Measurements from ENCODE around the gene KRTAP5-1. TPM values are rescaled to one million over a fixed set of nuclear protein-coding genes. Genes with fewer than 3 reads are reported as not detected.
A peak's percentile ranks its signal among the peaks of the same experiment; 100 is the strongest.

The KRTAP5-1 gene
- polyA plus RNA-seq, 2 of the 4 experiments (the other 2 are of a cell fraction) = not detected

DNA sequence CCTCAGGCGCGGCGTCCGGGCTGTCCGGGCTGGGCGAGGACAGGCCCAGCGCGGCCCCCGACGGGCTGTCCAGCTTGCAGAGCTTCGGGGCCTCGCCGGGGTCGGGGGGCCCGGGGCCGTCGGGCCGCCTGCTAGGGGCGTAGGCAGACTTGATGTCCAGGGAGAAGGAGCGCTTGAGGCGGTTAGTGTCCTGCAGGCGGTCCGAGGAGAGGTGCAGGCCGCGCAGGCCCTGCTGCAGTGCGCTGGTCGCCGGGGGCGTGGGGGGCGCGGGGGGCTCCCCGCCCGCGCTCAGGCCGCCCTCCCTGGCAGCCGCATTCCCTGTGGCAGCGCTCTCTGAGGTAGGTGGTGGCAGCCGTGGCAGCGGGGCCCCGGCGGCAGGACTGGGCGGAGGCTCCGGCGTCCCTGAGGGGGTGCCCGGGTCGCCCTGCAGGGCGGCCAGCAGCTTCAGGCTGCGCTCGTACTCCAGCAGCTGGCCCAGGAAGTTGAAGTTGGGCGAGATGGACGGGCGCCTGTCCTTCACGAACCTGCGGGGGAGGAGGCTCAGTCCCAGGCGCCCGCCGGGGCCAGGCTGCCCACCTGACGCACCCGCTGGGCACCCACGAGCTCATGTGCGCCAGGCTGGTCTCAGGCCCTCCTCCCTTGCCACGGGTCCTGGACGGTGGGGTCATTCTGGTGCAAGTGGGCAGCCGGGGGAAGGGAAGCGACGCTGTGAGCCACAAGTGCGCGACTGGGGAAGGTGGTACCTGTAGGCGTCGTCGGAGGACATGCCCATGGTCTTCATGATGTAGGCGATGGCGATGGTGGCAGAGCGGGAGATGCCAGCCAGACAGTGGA is 27.8 kb downstream of the KRTAP5-1 start (continued):
- no peak for TF ChIP-seq CTCF (IDR thresholded peaks at IDR 0.05)
- no peak for TF ChIP-seq KDM5A (IDR thresholded peaks at IDR 0.05)
- no peak for TF ChIP-seq FOSB (CRISPR knock-in tag; IDR thresholded peaks at IDR 0.05)
- no peak for TF ChIP-seq NPAS2 (CRISPR knock-in tag; IDR thresholded peaks at IDR 0.05; ENCODE audit: borderline replicate concordance)
- no peak for TF ChIP-seq CHD4 (IDR thresholded peaks at IDR 0.05; ENCODE audit: borderline replicate concordance)
- no peak for TF ChIP-seq TP53 (CRISPR knock-in tag; IDR thresholded peaks at IDR 0.05)
- TF ChIP-seq KDM1A (IDR thresholded peaks at IDR 0.05; ENCODE audit: low read depth) = no peak
- TF ChIP-seq, protein P1, sequence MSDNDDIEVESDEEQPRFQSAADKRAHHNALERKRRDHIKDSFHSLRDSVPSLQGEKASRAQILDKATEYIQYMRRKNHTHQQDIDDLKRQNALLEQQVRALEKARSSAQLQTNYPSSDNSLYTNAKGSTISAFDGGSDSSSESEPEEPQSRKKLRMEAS (IDR thresholded peaks at IDR 0.05) = no peak
- no peak for TF ChIP-seq POLR2A (IDR thresholded peaks at IDR 0.05; ENCODE audit: low read length)
- no peak for TF ChIP-seq RARB (CRISPR knock-in tag; IDR thresholded peaks at IDR 0.05)

- POLR2A ChIA-PET = interaction anchor here (0.6 kb wide), 1 partner anchor 16 kb away, joined by 3 read pairs; no protein-coding TSS in a partner anchor
These were observed 28.7 kb downstream of the KRTAP5-1 start for GRCh38 chr11:1556278-1556902.

DNA sequence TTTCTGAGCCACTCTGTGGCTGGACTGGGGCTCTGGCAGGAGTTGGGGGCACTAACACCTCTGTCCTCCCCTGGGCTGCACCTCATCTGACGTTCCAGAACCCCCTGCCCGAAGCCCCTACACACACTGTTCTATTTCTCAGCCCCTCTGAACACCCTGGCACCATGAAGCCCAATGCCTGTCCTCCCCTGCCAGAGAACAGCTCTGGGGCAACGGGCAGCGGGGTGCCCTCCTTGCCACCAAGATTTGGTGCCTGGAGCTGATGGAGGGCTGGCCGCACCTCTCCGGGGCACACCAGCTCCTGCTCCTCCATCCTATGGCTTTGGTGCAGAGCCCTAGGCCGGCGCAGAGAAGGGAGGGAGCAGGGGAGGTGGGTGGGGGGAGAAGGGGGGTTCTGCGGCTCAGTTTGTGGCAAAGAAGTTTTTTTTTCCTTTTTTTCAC is 29.4 kb downstream of the KRTAP5-1 start:
- TF ChIP-seq MAZ (IDR thresholded peaks at IDR 0.05; ENCODE audit: borderline replicate concordance, low read depth, low read length) (no peak), MYC (IDR thresholded peaks at IDR 0.05; ENCODE audit: borderline replicate concordance, low read length) (no peak), CTCF (IDR thresholded peaks at IDR 0.05) (no peak), FOSB (CRISPR knock-in tag; IDR thresholded peaks at IDR 0.05) (no peak), BHLHE40 (IDR thresholded peaks at IDR 0.05; ENCODE audit: low read depth, low read length) (no peak), HDAC2 (IDR thresholded peaks at IDR 0.05) (no peak)
- 84% methylated on average over 6 of the region's 9 CpGs for WGBS (ENCODE audit: missing lambda C conversion rate)
- no peaks in the 10 kb centered on the region for H3K9me3 ChIP-seq
- no peak for FAIRE-seq
- no peak for DNase-seq (ENCODE audit: low read depth in 1 of 2, low spot score in 1 of 2)
- H3K4me2 ChIP-seq = no peak overlapping the region
- H3K27ac ChIP-seq = peak overlapping the region in 1 of 2 experiments; percentile 31; a peak in 1 of 6 replicates
- CTCF ChIA-PET = interaction anchor here (0.7 to 26.3 kb wide), 5 partner anchors 10 to 134 kb away, joined by 3 to 719 read pairs (median 5); no protein-coding TSS in a partner anchor
- POLR2A ChIA-PET = interaction anchor here (0.6 kb wide), 1 partner anchor 17 kb away, joined by 3 read pairs; no protein-coding TSS in a partner anchor
- H3K4me1 ChIP-seq = peaks cover 54% of the 10 kb centered on the region
- ATAC-seq = no peak
- H3K4me3 ChIP-seq = no peak overlapping the region

More at GRCh38 chr11:1556278-1556902, 28.7 kb downstream of the KRTAP5-1 start:
- H3K4me3 ChIP-seq = no peak overlapping the region
- ATAC-seq (no peak), FAIRE-seq (no peak), DNase-seq (ENCODE audit: low read depth in 1 of 2, low spot score in 1 of 2) (no peak)
- no peak for TF ChIP-seq ATOH8 (CRISPR knock-in tag; IDR thresholded peaks at IDR 0.05; ENCODE audit: low read depth)
- no peak for TF ChIP-seq KDM5A (IDR thresholded peaks at IDR 0.05)
- TF ChIP-seq BHLHE40 (IDR thresholded peaks at IDR 0.05; ENCODE audit: low read depth, low read length) = no peak
- no peak for TF ChIP-seq POLR2AphosphoS2 (conservative IDR thresholded peaks at IDR 0.05; ENCODE audit: low read length)
- no peak for TF ChIP-seq EP300 (IDR thresholded peaks at IDR 0.05)
- no peak for TF ChIP-seq USF2 (IDR thresholded peaks at IDR 0.05)
- no peak overlapping the region for H3K4me2 ChIP-seq
- CTCF ChIA-PET = interaction anchor here (0.7 to 26.3 kb wide), 4 partner anchors 9 to 133 kb away, joined by 3 to 719 read pairs (median 6); no protein-coding TSS in a partner anchor
- no peak overlapping the region for H3K27ac ChIP-seq
- H3K4me1 ChIP-seq = peaks cover 59% of the 10 kb centered on the region
- WGBS (ENCODE audit: missing lambda C conversion rate) = 93% methylated on average over 45 of the region's 63 CpGs
- no peaks in the 10 kb centered on the region for H3K9me3 ChIP-seq

Data from A549 (cell line).